A673 (cell line): ENCODE measurements around the gene HSPG2. TPM values are rescaled to one million over a fixed set of nuclear protein-coding genes. Genes with fewer than 3 reads are reported as not detected.

ENCODE experiments used
- BruUV-seq: library from RNA; stranded (reverse); fragments of 400-500 nt; replicated peaks from 2 replicates; lab custom pipeline; 2021; lab: Mats Ljungman, UMichigan
- CTCF ChIA-PET: fragments of 300-600 bp; sonication (Branson Sonifier 250); formaldehyde crosslinking; loops from one replicate; lab custom pipeline; 2022; ENCODE audit warnings: antibody characterized with exemption; lab: Charles Lee
- POLR2A ChIA-PET: fragments of 300-600 bp; sonication (Branson Sonifier 250); formaldehyde crosslinking; loops from one replicate; lab custom pipeline; 2022; ENCODE audit warnings: antibody characterized with exemption; ENCODE audit not compliant: low non-redundant PET; lab: Charles Lee
- DNase-seq: peaks from one replicate; pipeline ENCODE4 v3.0.0-alpha.2; 2015; ENCODE audit warnings: low spot score
- H3K27ac ChIP-seq: fragments of 200-600 bp; sonication (generic); 2 replicates; pipeline ENCODE4 v1.5.1; 2016; ENCODE audit warnings: mixed run types, low read depth, mild to moderate bottlenecking, mixed read lengths, antibody characterized with exemption, low read length; ENCODE audit not compliant: poor library complexity, severe bottlenecking
- H3K27me3 ChIP-seq: fragments of 200-600 bp; sonication (generic); replicated peaks from 2 replicates; pipeline ENCODE4 v1.6.1; 2017; ENCODE audit warnings: mixed run types, low read depth, mild to moderate bottlenecking, mixed read lengths, antibody characterized with exemption, low read length; ENCODE audit not compliant: insufficient read depth, poor library complexity
- H3K36me3 ChIP-seq: fragments of 200-600 bp; sonication (generic); 2 replicates; pipeline ENCODE4 v1.6.1; 2016; ENCODE audit warnings: mixed run types, mild to moderate bottlenecking, mixed read lengths, antibody characterized with exemption, low read length; ENCODE audit not compliant: insufficient read depth, poor library complexity, severe bottlenecking
- H3K4me1 ChIP-seq: fragments of 200-600 bp; sonication (generic); 2 replicates; pipeline ENCODE4 v1.6.1; 2017; ENCODE audit warnings: mixed run types, mild to moderate bottlenecking, mixed read lengths, antibody characterized with exemption, low read length; ENCODE audit not compliant: insufficient read depth, poor library complexity, severe bottlenecking
- H3K4me3 ChIP-seq: fragments of 200-600 bp; sonication (generic); 2 replicates; pipeline ENCODE4 v1.5.1; 2016; ENCODE audit warnings: low read depth, mixed run types, mild to moderate bottlenecking, mixed read lengths, low read length; ENCODE audit not compliant: poor library complexity, severe bottlenecking
- H3K9me3 ChIP-seq: fragments of 200-600 bp; sonication (generic); 2 replicates; pipeline ENCODE4 v1.6.1; 2016; ENCODE audit warnings: mixed run types, low read depth, mild to moderate bottlenecking, mixed read lengths, antibody characterized with exemption, low read length; ENCODE audit not compliant: poor library complexity, severe bottlenecking
- EZH2 ChIP-seq: fragments of 200-600 bp; sonication (generic); IDR thresholded peaks from 2 replicates; pipeline ENCODE4 v1.6.1; 2017; ENCODE audit warnings: borderline replicate concordance, low read depth, mild to moderate bottlenecking, mixed read lengths, antibody characterized with exemption, low read length; ENCODE audit not compliant: poor library complexity, severe bottlenecking
- intact Hi-C: fragments of 100-400 bp; cut with micrococcal nuclease; formaldehyde crosslinking; loops from one replicate; pipeline ENCODE4 v1.10.0; 2022; ENCODE audit not compliant: unreplicated experiment
- total RNA-seq: library from RNA; stranded (reverse); gene quantifications from 2 replicates; pipeline ENCODE4 v1.2.3, GENCODE V29; 2021
- TF ChIP-seq, protein P1 (sequence below): fragments of 300-800, 200-600 bp; sonication (generic); conservative IDR thresholded peaks from 2 replicates; pipeline ENCODE4 v1.5.1; 2017; ENCODE audit warnings: low read depth, mild to moderate bottlenecking, antibody characterized with exemption, low read length, moderate library complexity, mixed read lengths

HSPG2 gene
- total RNA-seq, 1 experiment from 2014 or later, result 10.4 TPM

DNA sequence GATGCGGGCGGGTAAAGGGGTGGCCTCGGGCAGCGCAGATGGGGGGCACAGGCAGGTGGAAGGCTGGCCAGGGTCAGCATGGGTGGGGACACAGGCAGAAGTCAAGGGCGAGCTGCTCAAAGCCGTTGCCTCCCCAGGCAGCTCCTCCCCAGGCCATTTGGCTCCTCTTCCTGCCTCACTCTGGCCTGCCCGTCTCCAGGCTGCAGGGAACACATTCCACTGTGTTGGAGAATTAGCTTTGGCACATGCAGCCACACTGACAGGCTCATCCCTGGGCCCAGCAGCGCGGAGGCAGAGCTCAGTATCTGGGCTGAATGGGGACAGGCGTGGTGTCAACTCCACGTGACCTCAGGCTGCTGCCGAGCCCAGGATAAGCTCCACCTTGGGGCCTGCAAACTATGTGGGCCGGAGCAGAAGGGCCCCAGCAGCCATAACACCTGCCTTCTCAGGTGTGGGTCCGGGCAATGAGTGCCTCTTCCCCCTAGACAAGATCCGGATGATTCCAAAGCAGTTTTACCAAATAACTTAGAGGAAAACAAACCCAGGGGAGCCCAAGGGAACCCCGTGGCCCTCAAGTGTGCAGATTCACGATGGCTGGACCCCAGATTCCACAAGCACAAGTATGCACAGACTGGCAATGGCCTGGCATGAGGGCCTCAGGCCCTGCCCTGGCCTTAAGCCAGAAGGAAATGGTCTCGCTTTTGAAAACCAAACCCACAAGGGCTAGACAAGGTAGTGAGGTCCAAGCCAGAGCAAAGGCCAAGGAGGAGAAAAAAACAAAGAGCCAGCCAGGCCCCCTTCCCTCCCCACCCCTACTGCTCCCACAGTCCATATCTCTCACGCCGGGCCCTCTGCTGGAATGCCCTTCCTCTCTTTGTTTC lies 40.2 kb downstream of the HSPG2 start:
- no peak for TF ChIP-seq EZH2
- TF ChIP-seq, protein P1, sequence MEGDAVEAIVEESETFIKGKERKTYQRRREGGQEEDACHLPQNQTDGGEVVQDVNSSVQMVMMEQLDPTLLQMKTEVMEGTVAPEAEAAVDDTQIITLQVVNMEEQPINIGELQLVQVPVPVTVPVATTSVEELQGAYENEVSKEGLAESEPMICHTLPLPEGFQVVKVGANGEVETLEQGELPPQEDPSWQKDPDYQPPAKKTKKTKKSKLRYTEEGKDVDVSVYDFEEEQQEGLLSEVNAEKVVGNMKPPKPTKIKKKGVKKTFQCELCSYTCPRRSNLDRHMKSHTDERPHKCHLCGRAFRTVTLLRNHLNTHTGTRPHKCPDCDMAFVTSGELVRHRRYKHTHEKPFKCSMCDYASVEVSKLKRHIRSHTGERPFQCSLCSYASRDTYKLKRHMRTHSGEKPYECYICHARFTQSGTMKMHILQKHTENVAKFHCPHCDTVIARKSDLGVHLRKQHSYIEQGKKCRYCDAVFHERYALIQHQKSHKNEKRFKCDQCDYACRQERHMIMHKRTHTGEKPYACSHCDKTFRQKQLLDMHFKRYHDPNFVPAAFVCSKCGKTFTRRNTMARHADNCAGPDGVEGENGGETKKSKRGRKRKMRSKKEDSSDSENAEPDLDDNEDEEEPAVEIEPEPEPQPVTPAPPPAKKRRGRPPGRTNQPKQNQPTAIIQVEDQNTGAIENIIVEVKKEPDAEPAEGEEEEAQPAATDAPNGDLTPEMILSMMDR, result no peak
- Histone ChIP-seq H3K4me1 (no peaks in the 10 kb centered on the region), H3K9me3 (no peaks in the 10 kb centered on the region), H3K27ac (no peak overlapping the region), H3K27me3 (no peaks in the 10 kb centered on the region), H3K36me3 (no peaks in the 10 kb centered on the region), H3K4me3 (no peak overlapping the region)
- ChIA-PET CTCF (no interaction called here), POLR2A (no interaction called here)
- intact Hi-C loops, result no loop called here
- no TSS peak for BruUV-seq
- no peak for DNase-seq

DNA sequence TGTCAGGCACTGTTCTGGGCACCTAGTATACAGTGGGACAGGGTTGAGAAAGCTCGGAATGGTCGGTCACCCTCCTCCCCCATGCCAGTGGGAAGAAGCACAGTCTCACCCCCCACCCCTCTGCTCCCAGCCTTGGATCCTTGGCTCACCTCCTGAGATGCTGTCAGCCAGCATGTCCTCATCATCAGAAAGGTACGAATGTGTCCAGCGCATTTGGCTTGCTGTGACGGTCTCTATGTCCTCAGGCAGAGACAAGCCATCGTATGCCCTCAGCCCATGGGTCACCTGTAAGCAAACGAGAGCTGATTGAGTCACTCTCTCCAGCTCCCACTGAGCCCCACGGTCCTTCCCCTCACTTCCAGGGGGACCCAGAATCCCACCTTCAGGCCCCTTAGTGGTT lies 41.1 kb downstream of the HSPG2 start:
- no TSS peak for BruUV-seq
- H3K36me3 ChIP-seq, result no peaks in the 10 kb centered on the region
- intact Hi-C loops, result no loop called here
- no peak for DNase-seq
- no peaks in the 10 kb centered on the region for H3K27me3 ChIP-seq
- CTCF ChIA-PET, result interaction anchor here (0.6 kb wide), 1 partner anchor 108 kb away, joined by 5 read pairs; no protein-coding TSS in a partner anchor
- no peaks in the 10 kb centered on the region for H3K9me3 ChIP-seq
- no peak for TF ChIP-seq EZH2
- POLR2A ChIA-PET, result no interaction called here
- H3K4me3 ChIP-seq, result no peak overlapping the region
- no peaks in the 10 kb centered on the region for H3K4me1 ChIP-seq
- H3K27ac ChIP-seq, result no peak overlapping the region

- intact Hi-C loops, result no loop called here
- CTCF ChIA-PET, result no interaction called here
- no TSS peak for BruUV-seq
- no peaks in the 10 kb centered on the region for H3K27me3 ChIP-seq
- TF ChIP-seq, protein P1, result no peak
- no peak for TF ChIP-seq EZH2
- H3K27ac ChIP-seq, result no peak overlapping the region
- no peaks in the 10 kb centered on the region for H3K4me1 ChIP-seq
- H3K4me3 ChIP-seq, result no peak overlapping the region
- no peak for DNase-seq
- no peaks in the 10 kb centered on the region for H3K36me3 ChIP-seq
- POLR2A ChIA-PET, result no interaction called here
- H3K9me3 ChIP-seq, result no peaks in the 10 kb centered on the region
These were observed 42.9 kb downstream of the HSPG2 start for GRCh38 chr1:21894034-21894881.
